AG09319 (cell line): ENCODE data around the gene CNTN4.

ENCODE experiments used
- DNase-seq: peaks from one replicate; pipeline ENCODE4 v3.0.0-alpha.2; 2010; ENCODE audit warnings: low read depth; ENCODE audit errors: extremely low read depth
- CTCF ChIP-seq: IDR thresholded peaks from 2 replicates; pipeline ENCODE4 v1.5.1; 2011; ENCODE audit warnings: low read depth, mild to moderate bottlenecking, inconsistent platforms, low read length, moderate library complexity

Gene CNTN4

DNA sequence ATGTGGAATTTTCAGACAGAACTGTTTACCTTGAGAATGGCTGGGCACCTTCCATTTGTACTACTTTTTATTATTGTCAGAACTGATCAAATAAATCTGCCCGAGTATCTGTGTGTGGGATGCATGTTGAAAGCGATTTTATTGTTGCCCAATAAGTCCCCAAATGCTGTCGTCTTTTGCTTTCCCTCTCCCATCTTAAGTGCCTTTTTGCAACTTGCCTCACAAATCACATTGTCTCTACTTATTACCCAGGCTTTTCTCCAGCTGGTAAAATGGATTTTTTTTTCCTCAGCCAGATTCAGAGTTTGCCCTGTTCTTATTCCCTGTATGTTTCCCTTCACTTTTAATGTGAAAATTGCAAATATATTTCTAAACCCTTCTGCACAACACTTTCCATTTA, 163.1 kb downstream of the CNTN4 start:
- TF ChIP-seq CTCF, result no peak
- no peak for DNase-seq

DNA sequence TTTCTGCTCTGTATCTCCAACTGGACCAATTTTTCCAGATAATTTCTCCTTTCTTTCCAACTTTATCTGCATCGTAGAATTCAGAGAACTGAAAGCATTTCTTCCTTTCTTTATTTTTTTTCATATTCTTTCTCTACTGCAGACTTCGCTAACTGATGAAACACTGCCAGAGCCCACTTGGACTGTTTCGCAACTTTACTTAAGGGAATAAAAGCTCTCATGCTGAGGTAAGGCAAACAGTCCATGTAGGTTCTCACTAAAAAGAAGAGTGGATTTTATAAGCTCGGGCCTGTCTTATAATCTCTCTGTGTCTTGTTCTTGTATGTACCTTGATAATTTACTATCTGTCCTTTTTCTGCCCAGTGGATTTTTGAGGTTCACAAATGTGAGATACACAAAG, 163.5 kb downstream of the CNTN4 start:
- no peak for TF ChIP-seq CTCF
- no peak for DNase-seq

DNA sequence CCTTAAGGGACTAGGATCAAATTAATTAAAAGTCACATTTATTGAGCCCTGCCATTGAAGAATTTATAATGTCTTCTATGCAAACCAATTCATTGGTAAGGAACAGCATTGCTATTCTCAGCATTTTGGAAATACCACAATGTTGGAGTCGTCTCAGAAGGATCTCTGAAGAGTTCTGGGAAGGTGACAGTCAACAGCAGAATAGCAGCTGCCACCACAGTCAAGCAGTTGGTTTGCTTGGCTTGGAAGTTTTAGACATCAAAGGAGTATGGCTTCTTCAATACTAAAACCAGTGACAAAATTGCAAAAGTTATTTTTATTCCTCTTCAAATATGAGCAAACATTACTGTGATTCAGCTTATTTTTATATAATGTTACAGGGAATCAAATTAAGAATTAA, 167.9 kb downstream of the CNTN4 start:
- no peak for TF ChIP-seq CTCF
- no peak for DNase-seq

DNA sequence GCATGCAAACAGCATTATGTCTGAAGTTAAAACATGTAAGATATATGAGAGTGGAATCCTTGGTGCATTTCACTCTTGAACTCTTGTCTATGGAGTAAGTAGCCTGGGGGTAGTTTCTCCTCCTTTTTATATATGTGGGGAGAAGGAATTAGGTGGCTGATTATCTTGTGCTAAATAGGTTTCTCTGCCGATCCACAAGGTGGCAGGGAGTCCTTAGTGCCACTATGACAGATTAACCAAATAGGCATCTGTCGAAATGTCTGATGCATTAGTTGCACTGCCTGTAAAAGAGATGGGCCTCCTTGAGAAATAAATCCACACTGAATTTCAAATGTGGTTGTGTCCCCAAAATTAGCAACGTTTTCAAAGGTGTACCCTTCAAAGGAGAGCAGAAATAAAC, 170.1 kb downstream of the CNTN4 start:
- no peak for DNase-seq
- TF ChIP-seq CTCF, result no peak

GRCh38 chr3:2274526-2274925, 175.9 kb downstream of the CNTN4 start:
- DNase-seq, result no peak
- no peak for TF ChIP-seq CTCF

GRCh38 chr3:2283818-2284217, 185.2 kb downstream of the CNTN4 start:
- TF ChIP-seq CTCF, result no peak
- no peak for DNase-seq

GRCh38 chr3:2300938-2301337, 202.3 kb downstream of the CNTN4 start:
- no peak for DNase-seq
- no peak for TF ChIP-seq CTCF

DNA sequence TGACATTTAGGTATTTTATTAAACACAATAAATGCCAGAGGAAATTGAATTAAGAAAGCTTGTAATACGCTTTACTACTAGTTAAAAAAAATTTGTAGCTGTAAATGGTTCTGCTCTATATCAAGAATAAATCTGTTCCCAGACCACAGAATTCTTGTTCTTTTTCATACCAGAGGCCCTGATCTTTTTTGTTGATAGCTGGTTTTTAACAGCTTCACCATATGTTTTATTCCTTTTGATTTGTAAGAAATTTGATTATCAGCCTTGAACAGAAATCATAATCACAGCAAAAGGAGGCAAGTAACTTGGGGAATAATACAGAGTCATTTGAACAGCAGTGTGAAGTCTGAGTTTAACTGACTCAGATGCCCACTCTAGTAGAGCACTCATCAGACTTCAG, 202.7 kb downstream of the CNTN4 start:
- no peak for DNase-seq
- TF ChIP-seq CTCF, result no peak
